ENCODE results near the gene PGBD5. TPM values are rescaled to one million over a fixed set of nuclear protein-coding genes. Genes with fewer than 3 reads are reported as not detected.

Gene PGBD5
- total RNA-seq, 1 donor from 2014 or later, result 8.7 TPM

GRCh38 chr1:230272557-230272956, 153.6 kb downstream of the PGBD5 start:
- peaks cover 12% of the 10 kb centered on the region for H3K4me1 Mint-ChIP-seq (ENCODE audit: unreplicated experiment)
- no peak for DNase-seq (ENCODE audit: extremely low spot score, unreplicated experiment)
- no peak for TF ChIP-seq CTCF (conservative IDR thresholded peaks at IDR 0.05)
- peaks cover 5% of the 10 kb centered on the region for H3K36me3 Mint-ChIP-seq
- no peak overlapping the region for H3K27ac Mint-ChIP-seq
- no peak overlapping the region for H3K4me3 Mint-ChIP-seq
- no peaks in the 10 kb centered on the region for H3K27me3 Mint-ChIP-seq
- H3K9me3 Mint-ChIP-seq, result no peaks in the 10 kb centered on the region

- H3K4me3 Mint-ChIP-seq, result no peak overlapping the region
- H3K36me3 Mint-ChIP-seq, result no peaks in the 10 kb centered on the region
- TF ChIP-seq CTCF (conservative IDR thresholded peaks at IDR 0.05), result no peak
- no peak for DNase-seq (ENCODE audit: extremely low spot score, unreplicated experiment)
- no peaks in the 10 kb centered on the region for H3K27me3 Mint-ChIP-seq
- H3K9me3 Mint-ChIP-seq, result no peaks in the 10 kb centered on the region
- H3K4me1 Mint-ChIP-seq (ENCODE audit: unreplicated experiment), result peaks cover 10% of the 10 kb centered on the region
- H3K27ac Mint-ChIP-seq, result peak overlapping the region; percentile 26
Measured at GRCh38 chr1:230271300-230272035, 154.7 kb downstream of the PGBD5 start.

- Mint-ChIP-seq H3K27me3 (no peaks in the 10 kb centered on the region), H3K36me3 (no peaks in the 10 kb centered on the region), H3K9me3 (no peaks in the 10 kb centered on the region), H3K4me3 (no peak overlapping the region), H3K4me1 (ENCODE audit: unreplicated experiment) (peaks cover 10% of the 10 kb centered on the region), H3K27ac (peak overlapping the region; percentile 26)
- no peak for DNase-seq (ENCODE audit: extremely low spot score, unreplicated experiment)
- no peak for TF ChIP-seq CTCF (conservative IDR thresholded peaks at IDR 0.05)
Measured at GRCh38 chr1:230270559-230271281, 155.4 kb downstream of the PGBD5 start.

- DNase-seq (ENCODE audit: extremely low spot score, unreplicated experiment), result no peak
- TF ChIP-seq CTCF (conservative IDR thresholded peaks at IDR 0.05), result no peak
- no peaks in the 10 kb centered on the region for H3K36me3 Mint-ChIP-seq
- no peaks in the 10 kb centered on the region for H3K9me3 Mint-ChIP-seq
- no peaks in the 10 kb centered on the region for H3K27me3 Mint-ChIP-seq
- H3K27ac Mint-ChIP-seq, result no peak overlapping the region
- H3K4me1 Mint-ChIP-seq (ENCODE audit: unreplicated experiment), result peaks cover 10% of the 10 kb centered on the region
- H3K4me3 Mint-ChIP-seq, result no peak overlapping the region
Measured at GRCh38 chr1:230270185-230270558, 156.0 kb downstream of the PGBD5 start.

GRCh38 chr1:230268371-230269170, 157.6 kb downstream of the PGBD5 start:
- Mint-ChIP-seq H3K9me3 (no peaks in the 10 kb centered on the region), H3K4me1 (ENCODE audit: unreplicated experiment) (peaks cover 10% of the 10 kb centered on the region), H3K36me3 (no peaks in the 10 kb centered on the region), H3K27me3 (no peaks in the 10 kb centered on the region), H3K4me3 (no peak overlapping the region), H3K27ac (peak overlapping the region; percentile 70)
- no peak for DNase-seq (ENCODE audit: extremely low spot score, unreplicated experiment)
- peak; percentile 80 for TF ChIP-seq CTCF (conservative IDR thresholded peaks at IDR 0.05)

Data from type B pancreatic cell (in vitro differentiated cells).